Left ventricle myocardium superior (tissue), 1 donor: ENCODE results near the gene RHBDL1. TPM values are rescaled to one million over a fixed set of nuclear protein-coding genes. Genes with fewer than 3 reads are reported as not detected.

Source experiments
- ATAC-seq: fragments of 200-7000 bp; cut with Tn5 transposase; one replicate; pipeline ENCODE4 v1.9.1; 2020; ENCODE audit warnings: mild to moderate bottlenecking, moderate library complexity
- DNase-seq: peaks from one replicate; pipeline ENCODE4 v3.0.0-alpha.2; 2020
- intact Hi-C: fragments of 100-400 bp; cut with micrococcal nuclease; formaldehyde crosslinking; loops from one replicate; pipeline ENCODE4 v1.11.0; 2022
- total RNA-seq: library from RNA; stranded (reverse); fragmentation: NEBNext Ultra II Directional; extraction: Animal tissue kit (Norgen Biotek cat#: 25700); gene quantifications from one replicate; pipeline ENCODE4 v1.2.1, GENCODE V29; 2021
- donor health status: DM: no; HTN: yes; CAD: no; lungs with severe emphysema.

The RHBDL1 gene
- total RNA-seq, 1 donor from 2014 or later, result 1.9 TPM

- ATAC-seq, result no peak
- no peak for DNase-seq
- intact Hi-C loops, result no loop called here
Observed at GRCh38 chr16:694187-694862, 18.9 kb downstream of the RHBDL1 start.

GRCh38 chr16:694863-695354 lies 19.4 kb downstream of the RHBDL1 start:
- intact Hi-C loops, result no loop called here
- ATAC-seq, result no peak
- no peak for DNase-seq

- intact Hi-C loops, result no loop called here
- ATAC-seq, result no peak
- DNase-seq, result no peak
Observed at GRCh38 chr16:695355-696089, 20.1 kb downstream of the RHBDL1 start.

GRCh38 chr16:698911-699671 lies 23.6 kb downstream of the RHBDL1 start:
- ATAC-seq (no peak), DNase-seq (no peak)
- intact Hi-C loops, result no loop called here

GRCh38 chr16:700684-701584 lies 25.5 kb downstream of the RHBDL1 start:
- peak; percentile 78 for ATAC-seq
- DNase-seq, result peak; percentile 57
- intact Hi-C loops, result no loop called here

- DNase-seq, result no peak
- intact Hi-C loops, result no loop called here
- no peak for ATAC-seq
Observed at GRCh38 chr16:702341-702740, 26.9 kb downstream of the RHBDL1 start.

GRCh38 chr16:703406-703805 lies 27.9 kb downstream of the RHBDL1 start:
- intact Hi-C loops, result no loop called here
- DNase-seq (no peak), ATAC-seq (no peak)

- ATAC-seq (no peak), DNase-seq (no peak)
- intact Hi-C loops, result no loop called here
Observed at GRCh38 chr16:704047-704446, 28.6 kb downstream of the RHBDL1 start.

- DNase-seq, result no peak
- no peak for ATAC-seq
- intact Hi-C loops, result no loop called here
Observed at GRCh38 chr16:704552-705380, 29.3 kb downstream of the RHBDL1 start.

GRCh38 chr16:705431-706188 lies 30.1 kb downstream of the RHBDL1 start, which contains the start of gene FBXL16:
FBXL16 (minus strand) TSS chr16:705801; CDS start chr16:697405, 8,396 bp downstream.
- ATAC-seq (no peak), DNase-seq (no peak)
- intact Hi-C loops, result no loop called here

GRCh38 chr16:706189-707061 lies 31.0 kb downstream of the RHBDL1 start:
- ATAC-seq (no peak), DNase-seq (no peak)
- intact Hi-C loops, result no loop called here

- no peak for ATAC-seq
- DNase-seq, result no peak
- intact Hi-C loops, result no loop called here
Observed at GRCh38 chr16:707062-707538, 31.6 kb downstream of the RHBDL1 start.

GRCh38 chr16:708019-708418 lies 32.5 kb downstream of the RHBDL1 start:
- intact Hi-C loops, result no loop called here
- DNase-seq (no peak), ATAC-seq (no peak)

GRCh38 chr16:708959-709358 lies 33.5 kb downstream of the RHBDL1 start:
- intact Hi-C loops, result no loop called here
- no peak for ATAC-seq
- no peak for DNase-seq

- DNase-seq (peak; percentile 59), ATAC-seq (peak; percentile 26)
- intact Hi-C loops, result no loop called here
Observed at GRCh38 chr16:709566-710499, 34.4 kb downstream of the RHBDL1 start.
